C4-2B (cell line): ENCODE measurements around the gene KAZN.

Experiments
- H3K27ac ChIP-seq: fragments of 450-650 bp; 2 replicates; pipeline ENCODE4 v1.5.1; 2017
- ZFX ChIP-seq: fragments of 450-650 bp; IDR thresholded peaks from 2 replicates; pipeline ENCODE4 v1.6.1; 2017
- TF ChIP-seq, protein P1 (sequence below): fragments of 450-650 bp; conservative IDR thresholded peaks from 2 replicates; pipeline ENCODE4 v1.5.1; 2017; ENCODE audit warnings: mild to moderate bottlenecking

KAZN gene

DNA sequence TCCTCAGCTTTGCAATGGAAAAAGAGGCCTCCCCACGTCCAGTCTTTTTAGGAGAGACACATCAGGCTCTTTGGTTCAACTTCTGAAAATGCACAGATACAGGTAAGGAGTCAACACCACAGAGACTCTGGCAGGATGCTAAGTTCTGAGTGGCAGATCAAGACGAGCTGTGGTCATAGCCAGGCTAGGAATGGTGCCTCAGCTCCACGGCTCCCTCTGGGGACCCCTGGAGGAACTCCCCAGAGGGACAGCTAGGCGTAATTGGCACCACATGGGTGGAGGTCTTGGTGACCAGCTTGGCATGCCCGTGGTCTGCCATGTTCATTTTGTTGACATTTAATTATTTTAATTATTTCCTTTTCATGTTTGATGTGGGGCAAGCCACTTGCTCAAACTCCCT, 206.1 kb downstream of the KAZN start:
- TF ChIP-seq, protein P1, sequence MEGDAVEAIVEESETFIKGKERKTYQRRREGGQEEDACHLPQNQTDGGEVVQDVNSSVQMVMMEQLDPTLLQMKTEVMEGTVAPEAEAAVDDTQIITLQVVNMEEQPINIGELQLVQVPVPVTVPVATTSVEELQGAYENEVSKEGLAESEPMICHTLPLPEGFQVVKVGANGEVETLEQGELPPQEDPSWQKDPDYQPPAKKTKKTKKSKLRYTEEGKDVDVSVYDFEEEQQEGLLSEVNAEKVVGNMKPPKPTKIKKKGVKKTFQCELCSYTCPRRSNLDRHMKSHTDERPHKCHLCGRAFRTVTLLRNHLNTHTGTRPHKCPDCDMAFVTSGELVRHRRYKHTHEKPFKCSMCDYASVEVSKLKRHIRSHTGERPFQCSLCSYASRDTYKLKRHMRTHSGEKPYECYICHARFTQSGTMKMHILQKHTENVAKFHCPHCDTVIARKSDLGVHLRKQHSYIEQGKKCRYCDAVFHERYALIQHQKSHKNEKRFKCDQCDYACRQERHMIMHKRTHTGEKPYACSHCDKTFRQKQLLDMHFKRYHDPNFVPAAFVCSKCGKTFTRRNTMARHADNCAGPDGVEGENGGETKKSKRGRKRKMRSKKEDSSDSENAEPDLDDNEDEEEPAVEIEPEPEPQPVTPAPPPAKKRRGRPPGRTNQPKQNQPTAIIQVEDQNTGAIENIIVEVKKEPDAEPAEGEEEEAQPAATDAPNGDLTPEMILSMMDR = peak; percentile 30
- TF ChIP-seq ZFX = no peak
- H3K27ac ChIP-seq = no peak overlapping the region

DNA sequence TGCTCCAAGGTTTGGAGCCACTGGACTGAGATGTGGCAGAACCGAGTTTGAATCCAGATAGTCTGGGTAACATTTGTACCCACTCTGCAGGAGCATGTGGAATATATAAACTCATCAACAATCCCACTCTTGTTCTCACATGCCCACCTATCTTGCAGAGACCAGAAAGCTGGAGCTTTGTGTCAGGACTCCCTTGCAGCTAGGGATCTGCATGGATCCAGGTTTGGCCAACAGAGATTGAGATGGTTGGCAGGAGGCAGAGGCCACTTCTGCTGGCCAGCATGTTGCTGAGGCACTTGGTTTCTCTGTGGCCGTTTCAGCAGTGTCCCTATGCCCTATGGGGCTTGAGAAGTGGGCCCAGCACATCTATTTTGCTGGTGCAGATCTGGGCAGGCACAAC, 208.3 kb downstream of the KAZN start:
- TF ChIP-seq, protein P1 = no peak
- no peak for TF ChIP-seq ZFX
- no peak overlapping the region for H3K27ac ChIP-seq

- no peak overlapping the region for H3K27ac ChIP-seq
- TF ChIP-seq, protein P1 = no peak
- no peak for TF ChIP-seq ZFX
These were observed 210.3 kb downstream of the KAZN start for GRCh38 chr1:14808768-14809167.

- H3K27ac ChIP-seq = no peak overlapping the region
- TF ChIP-seq, protein P1 = no peak
- TF ChIP-seq ZFX = no peak
These were observed 210.9 kb downstream of the KAZN start for GRCh38 chr1:14809191-14809981.

- no peak overlapping the region for H3K27ac ChIP-seq
- TF ChIP-seq ZFX = no peak
- TF ChIP-seq, protein P1 = no peak
These were observed 212.3 kb downstream of the KAZN start for GRCh38 chr1:14810595-14811361.

GRCh38 chr1:14811573-14811972, 213.1 kb downstream of the KAZN start:
- TF ChIP-seq, protein P1 = no peak
- no peak for TF ChIP-seq ZFX

GRCh38 chr1:14812189-14812588, 213.7 kb downstream of the KAZN start:
- TF ChIP-seq ZFX = no peak
- TF ChIP-seq, protein P1 = no peak
- H3K27ac ChIP-seq = no peak overlapping the region

More at GRCh38 chr1:14811573-14811972, 213.1 kb downstream of the KAZN start:
- H3K27ac ChIP-seq = no peak overlapping the region
